Panc1 (cell line): Measurements from ENCODE around the gene CYB5B. TPM values are rescaled to one million over a fixed set of nuclear protein-coding genes. Genes with fewer than 3 reads are reported as not detected.
A peak's percentile ranks its signal among the peaks of the same experiment; 100 is the strongest.

Experiments used
- ATAC-seq: fragments of 200-7000 bp; cut with Tn5 transposase; 2 replicates; pipeline ENCODE4 v1.9.1; 2020; ENCODE audit warnings: mild to moderate bottlenecking, moderate library complexity
- BruUV-seq: library from RNA; stranded (reverse); fragments of 400-500 nt; replicated peaks from 2 replicates; lab custom pipeline; 2021; lab: Mats Ljungman, UMichigan
- CTCF ChIA-PET: fragments of 300-600 bp; sonication (Branson Sonifier 250); formaldehyde crosslinking; loops from one replicate; lab custom pipeline; 2022; ENCODE audit warnings: antibody characterized with exemption; lab: Charles Lee
- POLR2A ChIA-PET: fragments of 300-600 bp; sonication (Branson Sonifier 250); formaldehyde crosslinking; loops from one replicate; lab custom pipeline; 2022; ENCODE audit warnings: antibody characterized with exemption; lab: Charles Lee
- DNase-seq: peaks from one replicate; pipeline ENCODE4 v3.0.0-alpha.2; 2010; ENCODE audit warnings: low read depth, low spot score
- H3K27ac ChIP-seq: 2 replicates; pipeline ENCODE4 v1.5.1; 2011; ENCODE audit warnings: mild to moderate bottlenecking, low read length, inconsistent platforms
- H3K27me3 ChIP-seq: fragments of 200-500 bp; sonication (Bioruptor generic); 2 replicates; pipeline ENCODE4 v1.6.0; 2014; ENCODE audit warnings: low read length, inconsistent platforms; ENCODE audit not compliant: control insufficient read depth, insufficient read depth
- H3K36me3 ChIP-seq: fragments of 200-500 bp; sonication (Bioruptor generic); 2 replicates; pipeline ENCODE4 v1.5.1; 2014; ENCODE audit warnings: inconsistent platforms, mild to moderate bottlenecking, low read length, moderate library complexity; ENCODE audit not compliant: control insufficient read depth, insufficient read depth
- H3K4me1 ChIP-seq: 2 replicates; pipeline ENCODE4 v1.5.1; 2011; ENCODE audit warnings: inconsistent platforms, mild to moderate bottlenecking, low read length, moderate library complexity; ENCODE audit not compliant: control insufficient read depth, insufficient read depth
- H3K4me3 ChIP-seq, 2 experiments: 2 replicates each; pipeline ENCODE4 v1.5.1; 2011 to 2012; ENCODE audit warnings: low read depth in 2 of 2, low read length in 2 of 2, mild to moderate bottlenecking in 2 of 2, inconsistent platforms in 1 of 2, moderate library complexity in 1 of 2
- H3K9me3 ChIP-seq: fragments of 200-500 bp; sonication (Bioruptor generic); 2 replicates; pipeline ENCODE4 v1.5.1; 2014; ENCODE audit warnings: low read depth, mild to moderate bottlenecking, inconsistent platforms, low read length, moderate library complexity; ENCODE audit not compliant: control insufficient read depth, insufficient read depth
- POLR2AphosphoS5 ChIP-seq: IDR thresholded peaks from 2 replicates; pipeline ENCODE4 v1.6.1; 2012; ENCODE audit warnings: mild to moderate bottlenecking, low read depth, low read length, moderate library complexity
- SIN3A ChIP-seq: IDR thresholded peaks from 2 replicates; pipeline ENCODE4 v1.6.1; 2012; ENCODE audit warnings: low read depth, mild to moderate bottlenecking, low read length, moderate library complexity, borderline replicate concordance; ENCODE audit not compliant: insufficient read depth
- TCF7L2 ChIP-seq: IDR thresholded peaks from 2 replicates; pipeline ENCODE4 v1.6.1; 2011; ENCODE audit warnings: mild to moderate bottlenecking, low read depth, low read length, inconsistent platforms
- in situ Hi-C: cut with HindIII; loops from 2 replicates; pipeline ENCODE4 v1.10.0; 2016; ENCODE audit warnings: low sequenced_read_pairs, low pct_unique_long_range_greater_than_20kb
- intact Hi-C: fragments of 100-400 bp; cut with micrococcal nuclease; formaldehyde crosslinking; loops from one replicate; pipeline ENCODE4 v1.10.0; 2022; ENCODE audit not compliant: unreplicated experiment
- total RNA-seq: library from RNA; stranded (reverse); gene quantifications from one replicate; pipeline ENCODE4 v1.2.1, GENCODE V29; 2021; ENCODE audit not compliant: unreplicated experiment
- TF ChIP-seq, protein P1 (sequence below), 2 experiments: IDR thresholded peaks; 2 replicates each; pipeline ENCODE4 v1.6.1; 2011 to 2012; ENCODE audit warnings: low read depth in 2 of 2, control low read depth in 1 of 2, low read length in 1 of 2, mild to moderate bottlenecking in 1 of 2, moderate library complexity in 1 of 2; ENCODE audit not compliant: insufficient read depth in 1 of 2
- TF ChIP-seq, protein P2 (sequence below): fragments of 450-650 bp; IDR thresholded peaks from 2 replicates; pipeline ENCODE4 v1.5.1; 2017; ENCODE audit warnings: mild to moderate bottlenecking

The CYB5B gene
- total RNA-seq, 1 experiment from 2014 or later, result 326 TPM

DNA sequence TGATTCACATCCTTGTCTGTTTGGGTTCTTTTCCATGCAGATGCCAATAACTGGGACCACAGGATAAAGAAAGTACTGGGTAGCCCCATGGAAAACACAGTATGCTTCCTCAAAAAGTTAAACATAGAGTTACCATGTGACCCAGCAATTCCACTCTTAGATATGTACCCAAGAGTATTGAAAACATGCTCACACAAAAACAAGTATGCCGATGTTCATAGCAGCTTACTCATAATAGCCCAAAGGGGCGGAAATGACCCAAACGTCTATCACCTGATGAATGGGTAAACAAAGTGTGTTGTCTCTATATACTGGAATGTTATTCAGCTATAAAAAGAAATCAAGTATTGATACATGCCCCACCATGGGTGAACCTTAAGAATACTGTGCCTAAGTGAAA lies 55.4 kb downstream of the CYB5B start:
- DNase-seq (no peak), ATAC-seq (no peak)
- intact Hi-C loops (loop anchor here (10.0 kb wide), 2 partner anchors 85 kb away; partner anchors contain the start of gene NFAT5), in situ Hi-C loops (no loop called here)
- Histone ChIP-seq H3K27ac (peak overlapping the region; percentile 65; the same call in 1 of the 2 replicates), H3K4me3 (no peak overlapping the region), H3K4me1 (peaks cover 40% of the 10 kb centered on the region), H3K9me3 (no peaks in the 10 kb centered on the region), H3K27me3 (no peaks in the 10 kb centered on the region), H3K36me3 (no peaks in the 10 kb centered on the region)
- ChIA-PET CTCF (no interaction called here), POLR2A (no interaction called here)
- no TSS peak for BruUV-seq
- no peak for TF ChIP-seq SIN3A
- no peak for TF ChIP-seq TCF7L2
- TF ChIP-seq POLR2AphosphoS5, result no peak

DNA sequence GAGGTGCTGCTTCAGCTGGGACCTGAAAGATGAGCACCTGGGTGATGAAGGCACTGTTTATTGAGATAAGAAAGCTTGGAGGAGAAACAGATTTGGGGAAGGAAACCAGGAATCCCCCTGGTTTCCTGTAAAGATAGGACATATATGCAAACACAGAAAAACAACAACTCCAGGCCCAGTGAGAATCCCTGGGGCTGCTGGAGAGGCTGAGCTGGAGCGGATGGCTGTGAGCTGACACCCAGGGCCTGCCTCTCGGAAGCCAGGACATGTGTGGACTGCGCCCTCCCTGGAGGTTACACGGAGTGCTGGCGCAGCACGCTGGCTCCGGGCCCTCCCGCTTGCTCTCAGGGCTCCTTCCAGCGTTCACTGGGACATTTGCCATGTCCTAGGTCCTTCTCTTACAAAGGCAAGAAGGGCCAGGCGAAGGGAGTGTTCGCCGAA lies 57.5 kb downstream of the CYB5B start:
- Histone ChIP-seq H3K9me3 (no peaks in the 10 kb centered on the region), H3K36me3 (no peaks in the 10 kb centered on the region), H3K27ac (peak overlapping the region; percentile 81), H3K4me3 (no peak overlapping the region), H3K27me3 (no peaks in the 10 kb centered on the region), H3K4me1 (peaks cover 30% of the 10 kb centered on the region)
- ChIA-PET CTCF (no interaction called here), POLR2A (interaction anchor here (0.6 to 0.7 kb wide), 2 partner anchors 53 to 324 kb away, joined by 3 to 4 read pairs; no protein-coding TSS in a partner anchor)
- ATAC-seq (peak; percentile 73), DNase-seq (no peak)
- in situ Hi-C loops (no loop called here), intact Hi-C loops (no loop called here)
- BruUV-seq, result no TSS peak
- TF ChIP-seq SIN3A, result no peak
- TF ChIP-seq, protein P1, sequence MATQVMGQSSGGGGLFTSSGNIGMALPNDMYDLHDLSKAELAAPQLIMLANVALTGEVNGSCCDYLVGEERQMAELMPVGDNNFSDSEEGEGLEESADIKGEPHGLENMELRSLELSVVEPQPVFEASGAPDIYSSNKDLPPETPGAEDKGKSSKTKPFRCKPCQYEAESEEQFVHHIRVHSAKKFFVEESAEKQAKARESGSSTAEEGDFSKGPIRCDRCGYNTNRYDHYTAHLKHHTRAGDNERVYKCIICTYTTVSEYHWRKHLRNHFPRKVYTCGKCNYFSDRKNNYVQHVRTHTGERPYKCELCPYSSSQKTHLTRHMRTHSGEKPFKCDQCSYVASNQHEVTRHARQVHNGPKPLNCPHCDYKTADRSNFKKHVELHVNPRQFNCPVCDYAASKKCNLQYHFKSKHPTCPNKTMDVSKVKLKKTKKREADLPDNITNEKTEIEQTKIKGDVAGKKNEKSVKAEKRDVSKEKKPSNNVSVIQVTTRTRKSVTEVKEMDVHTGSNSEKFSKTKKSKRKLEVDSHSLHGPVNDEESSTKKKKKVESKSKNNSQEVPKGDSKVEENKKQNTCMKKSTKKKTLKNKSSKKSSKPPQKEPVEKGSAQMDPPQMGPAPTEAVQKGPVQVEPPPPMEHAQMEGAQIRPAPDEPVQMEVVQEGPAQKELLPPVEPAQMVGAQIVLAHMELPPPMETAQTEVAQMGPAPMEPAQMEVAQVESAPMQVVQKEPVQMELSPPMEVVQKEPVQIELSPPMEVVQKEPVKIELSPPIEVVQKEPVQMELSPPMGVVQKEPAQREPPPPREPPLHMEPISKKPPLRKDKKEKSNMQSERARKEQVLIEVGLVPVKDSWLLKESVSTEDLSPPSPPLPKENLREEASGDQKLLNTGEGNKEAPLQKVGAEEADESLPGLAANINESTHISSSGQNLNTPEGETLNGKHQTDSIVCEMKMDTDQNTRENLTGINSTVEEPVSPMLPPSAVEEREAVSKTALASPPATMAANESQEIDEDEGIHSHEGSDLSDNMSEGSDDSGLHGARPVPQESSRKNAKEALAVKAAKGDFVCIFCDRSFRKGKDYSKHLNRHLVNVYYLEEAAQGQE (IDR thresholded peaks at IDR 0.05; ENCODE audit: insufficient read depth in 1 of 2, low read depth in 2 of 2, low read length in 1 of 2), result no peak
- TF ChIP-seq TCF7L2, result no peak
- TF ChIP-seq POLR2AphosphoS5, result no peak
- TF ChIP-seq, protein P2, sequence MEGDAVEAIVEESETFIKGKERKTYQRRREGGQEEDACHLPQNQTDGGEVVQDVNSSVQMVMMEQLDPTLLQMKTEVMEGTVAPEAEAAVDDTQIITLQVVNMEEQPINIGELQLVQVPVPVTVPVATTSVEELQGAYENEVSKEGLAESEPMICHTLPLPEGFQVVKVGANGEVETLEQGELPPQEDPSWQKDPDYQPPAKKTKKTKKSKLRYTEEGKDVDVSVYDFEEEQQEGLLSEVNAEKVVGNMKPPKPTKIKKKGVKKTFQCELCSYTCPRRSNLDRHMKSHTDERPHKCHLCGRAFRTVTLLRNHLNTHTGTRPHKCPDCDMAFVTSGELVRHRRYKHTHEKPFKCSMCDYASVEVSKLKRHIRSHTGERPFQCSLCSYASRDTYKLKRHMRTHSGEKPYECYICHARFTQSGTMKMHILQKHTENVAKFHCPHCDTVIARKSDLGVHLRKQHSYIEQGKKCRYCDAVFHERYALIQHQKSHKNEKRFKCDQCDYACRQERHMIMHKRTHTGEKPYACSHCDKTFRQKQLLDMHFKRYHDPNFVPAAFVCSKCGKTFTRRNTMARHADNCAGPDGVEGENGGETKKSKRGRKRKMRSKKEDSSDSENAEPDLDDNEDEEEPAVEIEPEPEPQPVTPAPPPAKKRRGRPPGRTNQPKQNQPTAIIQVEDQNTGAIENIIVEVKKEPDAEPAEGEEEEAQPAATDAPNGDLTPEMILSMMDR, result no peak; the same call in 1 of the 2 replicates

DNA sequence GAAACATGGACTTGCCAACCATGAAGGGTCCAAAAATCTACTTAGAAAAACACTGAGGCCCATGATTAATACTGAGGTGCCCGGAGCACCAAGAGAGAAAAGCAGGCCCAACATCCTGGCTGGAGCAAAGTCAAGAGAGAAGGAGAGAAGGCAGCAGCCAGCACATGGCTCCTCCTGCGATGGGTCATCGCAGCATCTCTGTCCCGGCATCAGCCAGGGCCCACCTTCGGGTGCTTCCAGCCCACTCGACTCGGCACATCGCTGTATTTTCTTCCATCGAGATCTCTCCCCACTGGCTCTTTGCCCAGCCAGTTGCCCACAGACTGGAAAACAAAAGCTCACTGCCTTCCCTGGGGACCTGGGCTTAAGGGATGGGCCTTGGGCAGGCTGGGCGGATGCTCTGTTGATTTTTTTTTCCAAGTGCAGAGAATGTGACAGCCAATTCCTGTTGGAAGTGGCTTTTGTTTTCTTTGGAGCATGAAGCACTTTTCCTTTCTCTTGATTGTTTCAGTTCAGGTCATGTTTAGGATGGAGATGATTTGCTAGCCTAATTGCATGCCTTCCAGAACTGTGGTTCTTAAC lies 58.1 kb downstream of the CYB5B start:
- POLR2A ChIA-PET, result no interaction called here

More for the DNA sequence above, 58.1 kb downstream of the CYB5B start:
- intact Hi-C loops (no loop called here), in situ Hi-C loops (no loop called here)
- peak overlapping the region; percentile 81 for H3K27ac ChIP-seq
- DNase-seq, result no peak
- H3K4me1 ChIP-seq, result peaks cover 26% of the 10 kb centered on the region
- no peaks in the 10 kb centered on the region for H3K9me3 ChIP-seq
- H3K36me3 ChIP-seq, result no peaks in the 10 kb centered on the region
- H3K27me3 ChIP-seq, result no peaks in the 10 kb centered on the region
- TF ChIP-seq SIN3A (no peak), TCF7L2 (no peak), POLR2AphosphoS5 (no peak)
- TF ChIP-seq, protein P2, result no peak
- TF ChIP-seq, protein P1 (IDR thresholded peaks at IDR 0.05; ENCODE audit: insufficient read depth in 1 of 2, low read depth in 2 of 2, low read length in 1 of 2), result no peak
- ATAC-seq, result peak; percentile 53; the same call in 1 of the 2 replicates
- BruUV-seq, result no TSS peak
- CTCF ChIA-PET, result no interaction called here
- no peak overlapping the region for H3K4me3 ChIP-seq
